ENCODE results near the gene PDE10A.
"Not testable (repeated sequence)": the region's sequence is repeated elsewhere in the genome, so short reads cannot be mapped to it uniquely, and the experiment has no call there.

The PDE10A gene

DNA sequence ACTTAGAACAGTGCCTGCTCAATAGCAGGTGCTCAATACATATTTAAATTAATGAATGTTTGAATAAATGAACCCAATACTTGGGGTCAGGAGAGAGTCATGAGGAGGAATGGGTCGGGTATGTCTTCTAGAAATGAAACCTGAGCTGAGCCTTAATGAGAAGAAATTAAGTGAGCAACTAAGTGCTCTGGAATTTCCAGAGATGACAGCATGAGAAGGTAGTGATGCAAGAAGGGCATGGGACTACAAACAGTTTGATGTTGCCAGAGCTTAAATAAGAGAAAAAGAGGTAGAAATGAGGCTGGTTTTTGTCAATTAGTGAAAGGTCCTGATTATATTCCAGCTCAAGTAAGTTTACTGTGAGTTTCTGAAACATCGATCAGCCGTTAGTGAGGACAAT lies 82.9 kb downstream of the PDE10A start:
- DNase-seq, result no peak

DNA sequence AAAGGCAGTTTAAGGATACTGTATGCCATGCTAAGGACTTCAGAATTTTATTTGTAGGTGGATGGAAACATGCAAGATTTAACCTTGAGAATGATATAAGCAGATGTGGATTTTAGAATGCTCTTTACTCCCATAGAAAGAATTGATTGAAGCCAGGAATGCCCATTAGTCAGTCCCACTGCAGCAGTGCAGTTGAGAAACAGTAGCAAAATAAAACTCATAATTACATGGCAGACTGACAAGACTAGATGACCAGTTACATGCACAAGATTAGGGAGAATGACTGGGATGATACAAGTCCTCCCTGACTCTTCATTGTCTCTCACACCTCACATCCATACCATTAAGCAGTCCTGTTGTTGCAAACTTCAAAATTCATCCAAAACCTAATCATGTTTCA lies 83.9 kb downstream of the PDE10A start:
- DNase-seq, result no peak

DNA sequence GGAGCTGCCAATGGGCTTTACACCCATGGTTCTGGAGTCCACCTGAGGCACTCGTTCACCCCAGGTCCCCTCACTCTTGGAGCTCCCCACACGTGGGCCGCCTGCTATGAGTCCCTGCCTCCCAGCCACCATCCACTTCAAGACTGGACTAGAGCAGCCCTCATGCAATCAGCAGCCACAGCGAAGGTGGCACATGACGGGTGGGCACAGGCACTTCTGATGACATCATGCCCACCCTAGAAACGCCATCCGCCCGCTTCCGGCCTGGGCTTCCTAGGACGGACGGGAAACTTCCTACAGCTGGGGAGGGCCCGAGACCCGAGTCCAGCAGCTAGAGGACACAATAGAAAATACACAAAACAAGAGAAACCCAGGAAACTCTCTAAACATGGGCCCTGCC lies 85.5 kb downstream of the PDE10A start:
- no peak for DNase-seq

DNA sequence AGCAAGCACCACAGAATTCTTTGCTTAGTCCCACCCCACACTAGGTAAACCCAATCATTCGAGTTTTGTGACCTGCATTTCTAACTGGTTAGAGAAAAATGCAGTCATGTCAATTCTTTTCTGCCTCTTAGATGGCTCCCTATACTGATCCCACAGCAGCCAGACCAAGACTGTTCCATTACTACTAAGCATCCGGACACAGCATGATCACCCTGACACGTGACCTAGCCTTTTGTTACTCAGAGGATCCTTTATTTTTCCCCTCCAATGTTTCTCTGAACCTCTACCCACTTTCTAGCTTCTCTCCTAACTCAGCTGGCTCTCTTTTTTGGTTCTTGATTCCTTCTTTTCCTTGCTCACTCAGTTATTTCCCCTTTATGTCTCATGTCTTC lies 87.9 kb downstream of the PDE10A start:
- DNase-seq, result no peak

DNA sequence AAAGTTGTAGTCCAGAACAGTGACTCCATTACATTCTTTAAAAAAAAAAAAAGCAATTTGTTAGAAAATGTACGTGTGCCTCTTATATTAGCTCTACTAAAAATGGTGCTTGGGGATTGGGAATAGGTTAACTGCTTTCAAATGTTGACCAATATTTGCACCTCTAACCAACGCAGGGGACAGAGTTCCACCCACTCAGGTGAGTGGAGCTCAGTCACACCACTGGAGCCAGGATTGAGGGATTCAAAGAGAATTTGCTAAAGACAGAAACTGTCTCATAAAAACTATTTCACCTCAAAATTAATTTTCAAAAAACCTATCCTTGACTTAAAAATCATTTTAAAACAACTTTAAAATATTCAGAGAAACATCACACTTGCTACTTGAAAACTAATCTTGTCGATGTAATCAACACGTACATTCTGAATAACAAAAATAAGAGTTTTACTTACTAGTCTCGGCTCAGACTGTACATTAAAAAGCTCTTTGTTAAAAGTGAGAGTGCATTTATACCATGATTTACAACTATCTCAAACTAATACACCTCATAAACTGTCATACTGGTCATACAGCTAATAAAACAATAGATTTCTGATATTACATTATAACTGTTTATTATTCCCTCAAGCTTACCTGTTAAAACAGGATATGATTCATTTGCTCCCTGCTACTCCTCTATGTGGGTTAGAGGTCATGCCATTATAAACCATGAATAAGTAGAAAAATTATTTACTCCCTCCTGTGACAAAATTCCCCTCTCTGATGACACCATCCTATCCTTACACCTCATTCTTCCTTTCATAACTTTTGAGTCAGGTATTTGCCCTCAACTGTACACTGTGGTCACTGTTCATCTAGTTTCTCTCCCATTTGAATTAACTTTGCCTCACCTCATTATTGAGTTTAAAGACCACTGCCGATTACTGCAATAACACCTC lies 88.6 kb downstream of the PDE10A start:
- no peak for DNase-seq

DNA sequence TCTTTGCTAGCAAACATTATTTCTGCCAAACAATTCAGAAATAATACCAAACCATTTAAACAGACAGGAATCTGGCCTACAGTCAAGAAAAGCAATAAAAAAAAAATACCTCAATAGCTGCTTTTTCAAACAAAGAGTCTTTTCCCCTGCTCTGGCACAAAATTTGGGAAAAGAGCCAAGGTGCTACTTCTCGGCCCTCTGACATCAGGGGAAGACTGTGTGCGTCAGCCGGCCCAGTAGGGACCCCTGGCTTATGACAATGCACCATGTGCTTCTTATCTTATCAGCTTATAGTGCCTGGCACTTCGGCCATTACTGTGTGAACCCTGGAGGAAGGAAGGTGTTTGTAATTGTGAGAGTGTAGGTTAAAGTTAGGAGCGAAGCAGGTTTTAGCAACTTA lies 89.4 kb downstream of the PDE10A start:
- DNase-seq, result no peak

DNA sequence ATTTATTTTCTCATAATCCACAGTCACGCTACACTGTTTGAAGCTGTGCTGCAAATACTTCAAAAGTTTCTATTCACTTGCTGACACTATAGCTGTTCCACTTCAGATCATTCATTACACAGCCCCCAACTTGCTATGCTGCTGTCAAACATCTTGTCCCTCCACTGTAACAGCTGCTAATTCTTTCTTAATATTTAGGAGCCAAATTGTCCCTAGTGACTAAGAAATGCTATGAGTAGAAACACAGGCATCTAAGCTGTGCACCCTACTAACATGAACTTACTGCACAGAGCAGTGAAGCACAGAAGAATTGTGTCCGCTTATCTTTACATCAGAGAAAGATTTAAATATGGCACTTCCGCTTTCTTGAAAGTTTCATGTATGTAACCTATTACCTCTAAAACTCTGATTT lies 91.3 kb downstream of the PDE10A start:
- DNase-seq, result no peak

DNA sequence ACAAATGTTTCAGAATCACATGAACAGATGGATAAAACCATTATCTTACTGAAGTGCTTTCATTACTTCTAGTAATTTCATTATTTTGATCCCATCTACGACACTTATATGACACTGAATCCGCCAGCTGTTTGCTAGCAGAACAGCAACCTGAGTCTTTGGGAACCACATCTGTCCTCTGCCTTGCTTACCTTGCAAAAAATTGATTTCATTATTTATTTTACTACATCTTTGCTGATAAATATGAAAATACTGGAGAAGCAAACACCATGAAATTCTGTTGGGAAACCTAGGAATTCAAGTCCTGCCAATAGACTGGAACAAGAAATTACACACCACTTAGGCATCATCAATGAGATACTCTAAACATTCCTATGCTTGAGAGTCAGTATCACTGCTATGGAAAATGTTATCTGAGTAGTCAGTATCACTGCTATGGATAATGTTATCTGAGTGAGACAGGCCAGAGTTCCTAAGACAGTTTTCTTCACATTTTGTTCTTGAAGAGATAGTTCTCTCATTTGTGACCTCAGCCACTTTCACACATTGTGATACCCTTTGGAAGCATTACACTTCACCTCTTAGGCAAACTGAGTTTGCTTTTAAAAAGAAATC lies 91.9 kb downstream of the PDE10A start:
- no peak for DNase-seq

DNA sequence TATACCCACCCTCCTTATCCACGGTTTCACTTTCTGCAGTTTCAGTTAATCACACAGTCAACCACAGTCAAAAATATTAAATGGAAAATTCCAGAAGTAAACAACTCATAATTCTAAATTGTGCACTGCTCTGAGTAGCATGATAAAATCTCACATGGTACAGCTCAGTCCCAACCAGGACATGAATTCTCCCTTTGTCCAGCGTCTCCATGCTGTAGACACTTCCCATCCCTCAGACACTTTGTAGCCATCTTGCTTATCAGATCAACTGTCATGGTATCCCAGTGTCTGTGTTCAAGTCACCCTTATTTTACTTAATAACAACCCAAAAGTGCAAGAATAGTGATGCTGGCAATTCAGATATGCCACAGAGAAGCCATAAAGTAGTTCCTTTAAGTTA lies 94.7 kb downstream of the PDE10A start:
- no peak for DNase-seq

DNA sequence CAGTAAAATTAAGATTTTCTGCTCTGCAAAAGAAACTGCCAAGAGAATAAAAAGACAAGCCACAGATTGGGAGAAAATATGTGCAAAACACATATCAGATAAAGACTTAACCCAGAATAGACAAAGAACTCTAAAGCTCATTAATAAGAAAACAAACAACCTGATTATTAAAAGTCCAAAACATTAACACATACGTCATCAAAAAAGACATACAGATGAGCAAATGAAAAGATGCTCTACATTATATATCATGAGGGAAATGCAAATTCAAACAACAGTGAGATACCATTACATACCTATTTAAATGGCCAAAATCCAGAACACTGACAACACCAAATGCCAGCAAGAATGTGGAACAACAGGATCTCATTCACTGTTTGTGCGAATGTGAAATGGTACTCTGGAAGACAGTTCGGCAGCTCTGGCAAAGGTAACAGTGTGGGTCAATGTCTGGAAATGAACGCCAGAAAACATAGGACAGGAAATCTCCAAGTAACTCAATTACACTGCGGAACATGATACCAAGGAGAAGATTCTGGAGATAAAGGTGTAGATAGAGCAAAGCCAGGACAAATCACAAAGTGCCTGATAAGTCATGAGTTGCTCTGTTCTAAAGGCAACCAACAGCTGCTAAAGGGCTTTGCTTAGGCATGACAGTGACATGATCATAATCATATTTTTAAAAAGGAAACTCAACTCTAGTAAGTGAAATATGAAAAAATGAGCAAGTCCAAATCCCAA lies 96.8 kb downstream of the PDE10A start:
- DNase-seq, result no peak

DNA sequence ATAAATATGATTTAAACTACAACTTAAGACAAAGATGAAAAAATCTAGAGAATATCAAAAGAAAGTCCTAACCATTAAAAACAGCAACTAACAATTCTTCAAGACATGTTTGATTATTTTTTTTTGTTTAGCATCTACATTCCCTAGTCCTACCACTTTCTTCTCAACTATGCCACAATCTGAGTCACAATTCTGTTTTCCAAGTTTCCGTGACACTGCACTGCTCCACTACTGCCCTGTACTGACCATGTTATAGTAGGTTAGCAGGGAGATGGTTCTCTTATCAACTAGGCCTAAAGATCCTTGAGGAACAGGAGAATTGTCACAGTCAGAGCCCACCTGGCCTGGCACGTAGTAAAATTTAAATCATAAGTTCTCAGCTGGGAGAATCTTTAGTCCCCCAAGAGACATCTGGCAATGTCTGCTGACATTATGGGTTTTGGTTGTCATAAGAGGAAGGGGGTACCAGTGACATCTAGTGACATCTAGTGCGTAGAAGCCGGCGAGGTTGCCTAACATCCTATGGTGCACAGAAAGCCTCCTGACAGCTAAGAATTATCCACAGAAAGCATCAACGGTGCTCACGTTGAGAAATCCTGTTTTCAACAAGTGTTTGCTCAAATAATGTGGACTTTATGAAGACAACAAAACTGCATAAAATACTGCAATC lies 100.5 kb downstream of the PDE10A start:
- DNase-seq, result no peak

DNA sequence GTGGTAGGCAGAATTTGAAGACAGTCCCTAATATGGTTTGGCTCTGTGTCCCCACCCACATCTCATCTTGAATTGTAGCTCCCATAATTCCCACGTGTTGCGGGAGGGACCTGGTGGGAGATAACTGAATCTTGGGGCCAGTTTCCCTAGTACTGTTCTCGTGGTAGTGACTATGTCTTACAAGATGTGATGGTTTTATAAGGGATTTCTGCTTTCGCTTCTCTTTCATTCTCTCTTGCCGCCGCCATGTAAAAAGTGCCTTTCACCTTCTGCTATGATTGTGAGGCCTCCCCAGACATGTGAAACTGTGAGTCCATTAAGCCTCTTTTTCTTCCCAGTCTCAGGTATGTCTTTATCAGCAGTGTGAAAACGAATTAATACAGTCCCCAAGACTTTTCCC lies 103.4 kb downstream of the PDE10A start:
- DNase-seq, result no peak

DNA sequence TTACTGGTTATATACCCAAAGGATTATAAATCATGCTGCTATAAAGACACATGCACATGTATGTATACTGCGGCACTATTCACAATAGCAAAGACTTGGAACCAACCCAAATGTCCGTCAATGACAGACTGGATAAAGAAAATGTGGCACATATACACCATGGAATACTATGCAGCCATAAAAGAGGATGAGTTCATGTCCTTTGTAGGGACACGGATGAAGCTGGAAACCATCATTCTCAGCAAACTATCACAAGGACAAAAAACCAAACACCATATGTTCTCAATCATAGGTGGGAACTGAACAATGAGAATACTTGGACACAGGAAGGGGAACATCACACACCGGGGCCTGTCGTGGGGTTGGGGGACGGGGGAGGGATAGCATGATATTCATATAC lies 104.9 kb downstream of the PDE10A start:
- not testable (repeated sequence) for DNase-seq

DNA sequence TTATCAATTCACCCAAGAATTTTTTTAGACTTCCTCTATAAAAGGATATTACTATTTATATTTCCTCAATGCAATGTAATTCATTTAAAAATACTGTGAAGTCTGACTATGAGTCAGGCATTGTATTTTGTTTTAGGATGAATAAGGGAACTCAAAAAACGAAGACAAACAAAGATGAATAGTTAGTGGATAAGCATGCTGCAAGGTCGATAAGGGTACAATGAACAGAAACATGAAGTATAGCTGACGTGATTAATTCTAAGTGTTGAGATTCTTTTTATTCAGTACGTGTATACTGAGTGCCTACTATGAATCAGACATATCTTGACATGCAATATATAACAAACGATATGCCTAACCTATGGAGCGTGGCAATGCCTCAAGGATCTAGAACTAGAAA lies 105.4 kb downstream of the PDE10A start:
- no peak for DNase-seq

DNA sequence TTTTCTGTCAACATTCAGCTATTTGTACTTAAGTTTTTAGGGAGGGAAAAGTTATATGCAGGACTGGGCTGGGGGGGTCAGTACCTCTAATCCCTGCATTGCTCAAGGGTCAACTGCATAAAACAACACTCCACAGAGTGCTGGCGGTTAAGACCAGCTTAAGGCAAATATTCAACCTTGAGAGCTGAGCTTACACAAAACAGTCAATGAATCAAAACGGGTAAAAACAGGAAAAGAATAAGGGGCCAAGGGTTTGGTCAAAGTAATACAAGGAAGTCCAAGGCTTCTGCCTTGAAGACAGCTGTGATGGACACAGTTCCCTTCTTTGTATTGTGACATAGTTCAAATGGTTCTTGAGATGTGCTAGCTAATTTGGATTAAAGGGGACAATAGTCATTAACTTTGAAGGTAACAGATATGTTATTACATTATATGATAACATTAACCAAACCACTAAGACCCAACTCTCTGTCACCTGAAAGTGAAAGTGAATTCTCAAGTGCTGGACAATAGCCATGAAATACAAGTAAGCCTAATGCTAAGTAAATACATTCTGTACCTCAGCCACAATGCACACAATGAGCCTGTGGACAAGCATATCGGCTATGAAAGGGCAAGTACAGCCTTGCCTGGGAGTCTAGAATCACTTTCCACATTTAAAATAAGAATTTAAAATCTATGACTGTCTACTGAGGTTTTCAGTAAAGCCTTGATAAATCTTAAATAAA lies 106.8 kb downstream of the PDE10A start:
- no peak for DNase-seq

DNA sequence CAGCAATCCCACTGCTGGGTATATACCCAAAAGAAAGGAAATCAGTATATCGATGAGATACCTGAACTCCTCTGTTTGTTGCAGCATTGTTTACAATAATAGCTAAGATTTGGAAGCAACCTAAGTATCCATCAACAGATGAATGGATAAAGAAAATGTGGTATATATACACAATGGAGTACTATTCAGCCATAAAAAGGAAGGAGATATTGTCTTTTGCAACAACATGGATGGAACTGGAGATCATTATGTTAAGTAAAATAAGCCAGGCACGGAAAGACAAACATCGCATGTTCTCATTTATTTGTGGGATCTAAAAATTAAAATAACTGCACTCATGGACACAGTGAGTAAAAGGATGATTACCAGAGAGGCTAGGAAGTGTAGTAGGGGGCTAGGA lies 108.4 kb downstream of the PDE10A start:
- not testable (repeated sequence) for DNase-seq

DNA sequence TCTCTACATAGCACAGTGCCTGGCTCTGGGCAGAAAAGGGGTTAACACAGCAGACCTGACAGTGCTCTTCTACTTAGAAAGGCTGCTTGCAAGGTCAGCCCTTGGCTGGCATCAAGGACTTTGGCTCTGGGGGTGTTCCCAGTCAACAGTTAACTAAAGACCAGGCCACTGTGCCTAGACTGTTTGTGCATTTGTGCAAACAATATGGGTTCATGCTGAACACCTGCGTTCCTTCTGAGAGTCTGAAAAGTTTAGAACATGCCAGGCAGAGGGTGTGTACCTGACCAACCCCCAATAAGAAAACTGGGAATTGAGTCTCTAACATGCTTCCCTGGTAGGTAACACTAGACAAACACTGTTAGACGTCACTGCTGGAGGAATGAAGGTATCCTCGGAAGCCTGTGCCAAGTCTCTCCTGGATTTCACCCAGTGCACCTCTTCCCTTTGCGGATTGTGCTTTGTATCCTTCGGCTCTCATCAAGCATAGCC lies 110.7 kb downstream of the PDE10A start:
- DNase-seq, result no peak

DNA sequence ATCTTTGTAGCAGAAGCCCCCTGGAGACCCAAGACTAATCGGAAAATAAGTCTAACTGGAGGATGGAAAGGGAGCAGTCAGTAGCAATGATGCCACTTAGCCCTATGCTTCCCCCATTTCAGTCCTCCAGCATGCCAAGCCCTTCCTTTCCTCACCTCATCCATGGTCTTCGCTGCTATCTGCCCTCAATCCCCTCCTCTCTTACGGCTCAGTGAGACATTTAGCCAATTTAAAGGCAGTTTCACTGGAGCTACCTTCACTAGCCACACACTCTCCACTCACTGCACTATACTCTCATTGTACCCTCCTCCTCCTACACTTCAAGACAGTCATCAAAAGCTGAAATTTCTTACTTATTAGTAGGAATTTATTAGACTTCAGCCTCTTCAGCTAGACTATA lies 111.2 kb downstream of the PDE10A start:
- no peak for DNase-seq

DNA sequence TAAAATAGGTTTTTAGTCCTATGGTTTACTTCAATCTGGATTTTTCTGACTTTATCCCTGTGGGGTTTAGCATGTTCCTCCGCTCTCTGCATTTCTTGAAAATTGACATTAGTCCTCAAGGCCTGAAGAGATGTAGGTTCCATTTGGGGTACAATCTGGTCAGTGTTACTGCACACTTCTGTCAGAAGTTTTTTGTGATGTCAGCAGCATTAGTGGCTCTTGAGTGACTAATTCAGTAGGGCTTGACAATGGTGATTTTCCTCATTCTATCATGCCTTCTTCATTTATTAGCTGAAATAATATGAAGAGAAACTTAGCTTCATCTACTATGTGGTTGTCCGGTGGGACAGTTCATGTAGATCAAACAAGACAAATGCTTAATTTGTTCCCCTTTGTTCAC lies 114.6 kb downstream of the PDE10A start:
- no peak for DNase-seq

DNA sequence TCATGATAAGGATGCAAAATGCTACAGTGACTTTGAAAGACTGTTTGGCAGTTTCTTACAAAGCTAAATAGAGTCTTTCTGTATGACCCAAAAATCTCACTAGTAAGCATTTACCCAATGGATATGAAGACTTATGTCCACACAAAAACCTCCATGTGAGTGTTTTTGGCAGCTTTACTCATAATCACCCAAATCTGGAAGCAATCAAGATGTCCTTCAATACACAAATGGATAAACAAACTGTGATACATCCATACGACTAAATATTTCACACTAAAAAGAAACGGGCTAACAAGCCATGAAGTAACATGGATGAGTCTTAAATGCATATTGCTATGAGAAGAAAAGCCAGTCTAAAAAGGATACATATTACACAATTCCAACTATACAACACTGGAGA lies 117.2 kb downstream of the PDE10A start:
- DNase-seq, result no peak

DNA sequence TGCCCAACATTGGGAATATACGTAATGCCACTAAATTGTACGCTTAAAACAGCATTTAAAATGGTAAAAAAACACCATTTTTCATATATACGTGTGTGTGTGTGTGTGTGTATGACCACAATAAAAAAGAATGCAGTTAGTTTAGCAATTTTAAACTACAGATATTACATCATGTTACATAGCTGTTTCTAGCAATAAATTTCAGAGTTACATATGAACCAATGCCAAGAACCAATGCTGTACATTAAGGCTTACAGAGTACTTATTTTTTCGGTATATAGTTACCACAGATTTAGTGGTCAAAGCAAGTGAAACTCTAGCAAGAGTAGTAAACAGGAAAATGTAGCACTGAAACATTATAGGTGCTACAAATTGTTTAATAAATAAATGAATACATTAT lies 119.3 kb downstream of the PDE10A start:
- DNase-seq, result no peak

DNA sequence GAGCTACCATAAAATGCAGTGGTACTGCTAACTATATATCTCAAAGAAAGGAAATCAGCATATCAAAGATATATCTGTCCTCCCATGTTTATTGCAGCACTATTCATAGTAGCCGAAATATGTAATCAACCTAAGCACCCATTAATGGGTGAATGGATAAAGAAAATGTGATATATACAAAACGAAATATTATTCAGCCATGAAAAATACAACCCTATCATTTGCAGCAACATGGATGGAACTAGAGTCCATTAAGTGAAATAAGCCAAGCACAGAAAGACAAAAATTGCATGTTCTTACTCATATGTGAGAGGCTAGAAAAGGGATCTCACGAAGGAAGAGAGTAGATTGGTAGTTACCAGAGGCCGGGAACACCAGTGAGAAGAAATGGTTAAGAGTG lies 126.1 kb downstream of the PDE10A start:
- DNase-seq, result no peak

Measured in activated gamma-delta T cell (primary cell).